Measurements from ENCODE around the gene DCDC1.

- TF ChIP-seq YY1 (IDR thresholded peaks at IDR 0.05; ENCODE audit: low read depth): no peak
- no peak for TF ChIP-seq ZBTB7A (IDR thresholded peaks at IDR 0.05; ENCODE audit: low read depth)
- no peak for TF ChIP-seq REST (IDR thresholded peaks at IDR 0.05; ENCODE audit: low read depth)
- TF ChIP-seq CEBPB (IDR thresholded peaks at IDR 0.05): no peak
- no peak for TF ChIP-seq EGR1 (IDR thresholded peaks at IDR 0.05)
Observed at GRCh38 chr11:30893318-30893717, 476.2 kb downstream of the DCDC1 start.

All from Ishikawa (cell line).